Left ventricle myocardium inferior (tissue), 1 donor: Measurements from ENCODE around the gene CDK14. TPM values are rescaled to one million over a fixed set of nuclear protein-coding genes. Genes with fewer than 3 reads are reported as not detected.

Source experiments
- DNase-seq: peaks from one replicate; pipeline ENCODE4 v3.0.0-alpha.2; 2020
- H3K27ac ChIP-seq: fragments of 200-600 bp; replicated peaks from 2 replicates; pipeline ENCODE4 v1.8.0; 2021
- H3K27me3 ChIP-seq: fragments of 200-600 bp; 2 replicates; pipeline ENCODE4 v1.8.0; 2021; ENCODE audit warnings: low read depth
- H3K36me3 ChIP-seq: fragments of 200-600 bp; 2 replicates; pipeline ENCODE4 v1.8.0; 2021
- H3K4me1 ChIP-seq: fragments of 200-600 bp; 2 replicates; pipeline ENCODE4 v1.8.0; 2021
- H3K4me3 ChIP-seq: fragments of 200-600 bp; 2 replicates; pipeline ENCODE4 v1.8.0; 2021; ENCODE audit warnings: mild to moderate bottlenecking, moderate library complexity
- H3K9me3 ChIP-seq: fragments of 200-600 bp; replicated peaks from 2 replicates; pipeline ENCODE4 v1.8.0; 2021
- CTCF ChIP-seq: fragments of 200-600 bp; IDR thresholded peaks from 2 replicates; pipeline ENCODE4 v1.8.0; 2021; ENCODE audit warnings: antibody characterized with exemption, mild to moderate bottlenecking, borderline replicate concordance
- intact Hi-C: fragments of 100-400 bp; cut with micrococcal nuclease; formaldehyde crosslinking; loops from one replicate; pipeline ENCODE4 v1.11.0; 2022
- total RNA-seq: library from RNA; stranded (reverse); fragmentation: NEBNext Ultra II Directional; extraction: Animal tissue kit (Norgen Biotek cat#: 25700); gene quantifications from one replicate; pipeline ENCODE4 v1.2.1, GENCODE V29; 2021
- donor health status: DM: no; HTN: yes; CAD: no; lungs with severe emphysema.

The CDK14 gene
- total RNA-seq, 1 donor from 2014 or later: 18.7 TPM

GRCh38 chr7:90824386-90825307 lies 228.5 kb downstream of the CDK14 start:
- Histone ChIP-seq H3K36me3 (no peaks in the 10 kb centered on the region), H3K4me1 (no peaks in the 10 kb centered on the region), H3K27me3 (no peaks in the 10 kb centered on the region), H3K27ac (no peak overlapping the region), H3K4me3 (no peak overlapping the region), H3K9me3 (no peaks in the 10 kb centered on the region)
- no peak for DNase-seq
- intact Hi-C loops: no loop called here
- TF ChIP-seq CTCF: no peak

GRCh38 chr7:90825779-90826178 lies 229.7 kb downstream of the CDK14 start:
- no peak overlapping the region for H3K4me3 ChIP-seq
- H3K27me3 ChIP-seq: no peaks in the 10 kb centered on the region
- no peaks in the 10 kb centered on the region for H3K36me3 ChIP-seq
- intact Hi-C loops: no loop called here
- no peak for DNase-seq
- no peaks in the 10 kb centered on the region for H3K9me3 ChIP-seq
- no peaks in the 10 kb centered on the region for H3K4me1 ChIP-seq
- no peak for TF ChIP-seq CTCF
- no peak overlapping the region for H3K27ac ChIP-seq

- Histone ChIP-seq H3K4me3 (no peak overlapping the region), H3K27me3 (no peaks in the 10 kb centered on the region), H3K36me3 (no peaks in the 10 kb centered on the region), H3K9me3 (no peaks in the 10 kb centered on the region), H3K27ac (no peak overlapping the region), H3K4me1 (peaks cover 15% of the 10 kb centered on the region)
- no peak for DNase-seq
- no peak for TF ChIP-seq CTCF
- intact Hi-C loops: no loop called here
Measured at GRCh38 chr7:90828601-90829000, 232.5 kb downstream of the CDK14 start.

GRCh38 chr7:90830308-90830707 lies 234.2 kb downstream of the CDK14 start:
- TF ChIP-seq CTCF: no peak
- Histone ChIP-seq H3K9me3 (no peaks in the 10 kb centered on the region), H3K4me3 (no peak overlapping the region), H3K27ac (no peak overlapping the region), H3K27me3 (no peaks in the 10 kb centered on the region), H3K36me3 (no peaks in the 10 kb centered on the region), H3K4me1 (peaks cover 15% of the 10 kb centered on the region)
- intact Hi-C loops: no loop called here
- no peak for DNase-seq

GRCh38 chr7:90832726-90833125 lies 236.6 kb downstream of the CDK14 start:
- intact Hi-C loops: no loop called here
- no peak for DNase-seq
- Histone ChIP-seq H3K27ac (no peak overlapping the region), H3K27me3 (no peaks in the 10 kb centered on the region), H3K9me3 (peaks cover 4% of the 10 kb centered on the region), H3K36me3 (no peaks in the 10 kb centered on the region), H3K4me1 (peaks cover 15% of the 10 kb centered on the region), H3K4me3 (no peak overlapping the region)
- no peak for TF ChIP-seq CTCF
